ENCODE results near the gene HOXB9. TPM values are rescaled to one million over a fixed set of nuclear protein-coding genes. Genes with fewer than 3 reads are reported as not detected.

The HOXB9 gene
- total and polyA plus RNA-seq, 9 donors = 0.31 to 1.3 (median 0.57) TPM

DNA sequence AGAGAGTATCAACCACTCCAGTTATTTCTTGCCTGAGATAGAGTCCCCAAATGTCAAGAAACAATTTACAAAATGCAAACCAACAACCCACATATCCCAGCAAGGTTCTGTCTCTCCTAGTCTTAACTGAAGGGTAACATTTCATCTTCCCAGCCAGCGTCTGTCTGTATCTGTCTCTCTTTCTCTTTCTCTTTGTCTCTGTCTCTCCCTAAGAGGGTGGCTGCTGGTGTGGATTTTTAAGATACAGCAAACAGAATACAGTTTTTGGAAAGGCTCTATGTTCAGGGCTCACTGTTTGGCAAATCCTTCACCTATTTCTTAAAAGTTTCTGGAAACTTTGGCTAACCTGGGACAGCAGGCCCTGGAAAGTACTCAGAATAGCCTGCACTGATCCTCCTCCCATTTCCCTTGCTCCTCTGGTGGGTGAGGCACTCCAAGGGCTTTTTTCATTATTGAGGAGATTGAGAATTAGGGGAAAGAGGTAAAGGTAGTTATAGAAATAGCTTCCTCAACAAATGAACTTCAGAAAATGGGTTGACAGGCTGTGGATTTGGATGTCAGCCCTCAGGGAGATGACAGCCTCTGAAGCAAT, 54.2 kb downstream of the HOXB9 start:
- Histone ChIP-seq H3K9me3 (replicated peaks; ENCODE audit: control insufficient read depth, low read depth, low read length) (no peaks in the 10 kb centered on the region), H3K4me3 (ENCODE audit: low read length) (no peak overlapping the region), H3K27ac (ENCODE audit: low read length) (peak overlapping the region; percentile 40), H3K27me3 (ENCODE audit: control insufficient read depth, insufficient read depth, low read length) (peaks cover 97% of the 10 kb centered on the region), H3K36me3 (ENCODE audit: control insufficient read depth, insufficient read depth, low read length) (no peaks in the 10 kb centered on the region), H3K4me1 (ENCODE audit: control insufficient read depth, insufficient read depth, low read length) (peaks cover 31% of the 10 kb centered on the region)
- no peak for DNase-seq
- WGBS (ENCODE audit: insufficient coverage) = no CpG with 5 or more reads among the region's 1 CpG

Other genes with a start within 250 kb of the HOXB9 start
- gene SKAP1, start 196.1 kb downstream of the HOXB9 start, total RNA-seq = 0.35 TPM
- under 1 TPM in 7 of 8 donors, not detected in 1; 0.22 to 0.52 (median 0.38) TPM for gene SKAP1, start 196.1 kb downstream of the HOXB9 start, polyA plus RNA-seq (ENCODE audit: insufficient read depth in 1 of 8, insufficient read length in 8 of 8, low replicate concordance in 1 of 8)
- gene HOXB1, start 95.3 kb downstream of the HOXB9 start, total RNA-seq = not detected
- gene HOXB1, start 95.3 kb downstream of the HOXB9 start, polyA plus RNA-seq (ENCODE audit: insufficient read depth in 1 of 8, insufficient read length in 8 of 8, low replicate concordance in 1 of 8) = under 1 TPM in 1 of 8 donors, not detected in 7; 0.13 TPM
- gene HOXB2, start 81.2 kb downstream of the HOXB9 start, total RNA-seq = 2.7 TPM
- 10 to 100 TPM in 4 of 8 donors, 1 to 10 TPM in 4; 5.1 to 14.2 (median 10.7) TPM for gene HOXB2, start 81.2 kb downstream of the HOXB9 start, polyA plus RNA-seq (ENCODE audit: insufficient read depth in 1 of 8, insufficient read length in 8 of 8, low replicate concordance in 1 of 8)
- 1.3 TPM for gene HOXB4, start 48.0 kb downstream of the HOXB9 start, total RNA-seq
- 1 to 10 TPM in 6 of 8 donors, under 1 TPM in 2; 0.53 to 1.7 (median 1.2) TPM for gene HOXB4, start 48.0 kb downstream of the HOXB9 start, polyA plus RNA-seq (ENCODE audit: insufficient read depth in 1 of 8, insufficient read length in 8 of 8, low replicate concordance in 1 of 8)
- gene HOXB3, start 36.1 kb downstream of the HOXB9 start, total RNA-seq = 4.7 TPM
- 10 to 100 TPM in 4 of 8 donors, 1 to 10 TPM in 4; 3.1 to 14.6 (median 9.9) TPM for gene HOXB3, start 36.1 kb downstream of the HOXB9 start, polyA plus RNA-seq (ENCODE audit: insufficient read depth in 1 of 8, insufficient read length in 8 of 8, low replicate concordance in 1 of 8)
- 0.13 TPM for gene HOXB5, start 32.6 kb downstream of the HOXB9 start, total RNA-seq
- 1 to 10 TPM in 1 of 8 donors, under 1 TPM in 7; 0.21 to 2.7 (median 0.56) TPM for gene HOXB5, start 32.6 kb downstream of the HOXB9 start, polyA plus RNA-seq (ENCODE audit: insufficient read depth in 1 of 8, insufficient read length in 8 of 8, low replicate concordance in 1 of 8)
- 0.84 TPM for gene HOXB6, start 21.4 kb downstream of the HOXB9 start, total RNA-seq
- 1 to 10 TPM in 6 of 8 donors, under 1 TPM in 2; 0.88 to 1.7 (median 1.3) TPM for gene HOXB6, start 21.4 kb downstream of the HOXB9 start, polyA plus RNA-seq (ENCODE audit: insufficient read depth in 1 of 8, insufficient read length in 8 of 8, low replicate concordance in 1 of 8)
- 2.3 TPM for gene HOXB7, start 15.3 kb downstream of the HOXB9 start, total RNA-seq
- 1 to 10 TPM; 3.5 to 4.7 (median 3.8) TPM for gene HOXB7, start 15.3 kb downstream of the HOXB9 start, polyA plus RNA-seq (ENCODE audit: insufficient read depth in 1 of 8, insufficient read length in 8 of 8, low replicate concordance in 1 of 8)
- 0.04 TPM for gene HOXB8, start 11.1 kb downstream of the HOXB9 start, total RNA-seq
- gene HOXB8, start 11.1 kb downstream of the HOXB9 start, polyA plus RNA-seq (ENCODE audit: insufficient read depth in 1 of 8, insufficient read length in 8 of 8, low replicate concordance in 1 of 8) = under 1 TPM in 7 of 8 donors, not detected in 1; 0.11 to 0.46 (median 0.30) TPM
- not detected for gene PRAC1, start 96.2 kb upstream of the HOXB9 start, total RNA-seq
- gene PRAC1, start 96.2 kb upstream of the HOXB9 start, polyA plus RNA-seq (ENCODE audit: insufficient read depth in 1 of 8, insufficient read length in 8 of 8, low replicate concordance in 1 of 8) = not detected
- not detected for gene PRAC2, start 96.8 kb upstream of the HOXB9 start, total RNA-seq
- not detected for gene PRAC2, start 96.8 kb upstream of the HOXB9 start, polyA plus RNA-seq (ENCODE audit: insufficient read depth in 1 of 8, insufficient read length in 8 of 8, low replicate concordance in 1 of 8)
- under 0.01 TPM for gene HOXB13, start 102.4 kb upstream of the HOXB9 start, total RNA-seq
- under 1 TPM in 1 of 8 donors, not detected in 7; 0.06 TPM for gene HOXB13, start 102.4 kb upstream of the HOXB9 start, polyA plus RNA-seq (ENCODE audit: insufficient read depth in 1 of 8, insufficient read length in 8 of 8, low replicate concordance in 1 of 8)
- not detected for gene TTLL6, start 190.9 kb upstream of the HOXB9 start, total RNA-seq
- gene TTLL6, start 190.9 kb upstream of the HOXB9 start, polyA plus RNA-seq (ENCODE audit: insufficient read depth in 1 of 8, insufficient read length in 8 of 8, low replicate concordance in 1 of 8) = under 1 TPM in 2 of 8 donors, not detected in 6; 0.25 to 0.62 TPM
- 22.4 TPM for gene CALCOCO2, start 204.7 kb upstream of the HOXB9 start, total RNA-seq
- gene CALCOCO2, start 204.7 kb upstream of the HOXB9 start, polyA plus RNA-seq (ENCODE audit: insufficient read depth in 1 of 8, insufficient read length in 8 of 8, low replicate concordance in 1 of 8) = 10 to 100 TPM; 40.8 to 49.1 (median 44.9) TPM